GM20431 (cell line): ENCODE data around the gene DYNLL2.
"Not testable (repeated sequence)": the region's sequence is repeated elsewhere in the genome, so short reads cannot be mapped to it uniquely, and the experiment has no call there.

Experiments
- in situ Hi-C: fragments of 300-500 bp; cut with MseI, MboI; formaldehyde crosslinking; loops from one replicate; pipeline ENCODE4 v1.15.0; 2020; ENCODE audit warnings: low sequenced_read_pairs; ENCODE audit not compliant: unreplicated experiment

Gene DYNLL2

DNA sequence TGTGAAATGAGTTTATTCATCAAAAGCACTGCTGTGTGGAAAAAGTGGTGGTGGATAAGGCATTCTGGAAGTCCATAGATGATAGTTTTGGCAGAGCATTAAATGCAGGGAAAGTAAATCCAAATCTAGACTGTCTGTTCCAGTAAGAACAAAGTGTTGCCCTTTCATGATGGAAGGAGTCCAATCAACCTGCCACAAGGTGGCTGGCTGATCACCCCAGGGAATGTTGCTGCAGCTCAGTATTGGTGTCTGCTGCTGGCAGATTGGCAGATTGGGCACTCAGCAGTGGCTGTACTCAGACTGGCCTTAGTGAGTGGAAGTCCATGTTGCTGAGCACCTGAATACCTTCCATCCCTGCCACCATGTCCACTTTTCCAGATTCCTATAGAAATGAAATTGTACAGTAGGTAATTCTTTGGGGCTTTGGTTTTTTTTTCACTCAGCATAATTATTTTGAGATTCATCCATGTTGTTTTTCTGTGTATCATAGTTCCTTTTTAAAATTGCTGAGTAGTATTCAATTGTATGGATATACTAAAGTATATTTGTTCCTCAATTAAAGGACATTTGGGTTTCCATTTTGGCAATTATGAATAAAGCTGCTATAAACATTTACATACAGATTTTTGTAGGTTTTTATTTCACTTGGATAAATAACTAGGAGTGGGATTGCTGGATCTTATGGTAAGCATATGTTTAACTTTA lies 14.3 kb downstream of the DYNLL2 start:
- in situ Hi-C loops: no loop called here

DNA sequence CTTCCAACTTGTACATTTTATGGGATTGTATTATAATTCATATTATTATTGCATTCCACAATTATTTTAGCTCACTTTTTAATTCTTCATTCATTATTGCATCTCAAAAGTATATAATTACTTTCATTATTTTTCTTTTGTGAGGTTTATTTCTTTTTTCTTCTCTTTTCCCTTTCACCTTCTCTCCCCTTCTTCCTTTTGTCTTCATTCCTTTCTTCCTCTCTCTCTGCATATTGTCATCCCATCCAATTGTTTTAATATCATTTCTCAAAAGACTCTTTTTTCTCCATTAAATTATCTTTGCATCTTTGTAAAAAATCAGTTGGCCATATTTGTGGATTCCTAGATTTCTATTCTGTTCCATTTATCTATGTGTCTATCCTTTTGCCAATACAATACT lies 17.3 kb downstream of the DYNLL2 start:
- in situ Hi-C loops: no loop called here

DNA sequence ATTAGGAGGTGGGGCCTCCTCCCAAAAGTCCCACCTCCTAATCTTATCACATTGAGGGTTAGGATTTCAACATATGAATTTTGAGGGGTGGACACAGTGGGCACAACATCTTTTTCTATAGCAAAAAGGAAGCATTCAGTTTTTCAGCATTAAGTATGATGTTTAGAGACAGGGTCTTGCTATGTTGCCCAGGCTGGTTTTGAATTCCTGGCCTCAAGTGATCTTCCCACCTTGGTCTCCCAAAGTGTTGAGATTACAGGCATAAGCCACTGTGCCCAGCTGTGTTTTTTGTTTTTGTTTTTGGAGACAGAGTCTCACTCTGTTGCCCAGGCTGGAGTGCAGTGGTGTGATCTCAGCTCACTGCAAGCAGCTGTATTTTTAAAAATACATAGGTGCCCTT lies 18.7 kb downstream of the DYNLL2 start:
- in situ Hi-C loops: not testable (repeated sequence)

DNA sequence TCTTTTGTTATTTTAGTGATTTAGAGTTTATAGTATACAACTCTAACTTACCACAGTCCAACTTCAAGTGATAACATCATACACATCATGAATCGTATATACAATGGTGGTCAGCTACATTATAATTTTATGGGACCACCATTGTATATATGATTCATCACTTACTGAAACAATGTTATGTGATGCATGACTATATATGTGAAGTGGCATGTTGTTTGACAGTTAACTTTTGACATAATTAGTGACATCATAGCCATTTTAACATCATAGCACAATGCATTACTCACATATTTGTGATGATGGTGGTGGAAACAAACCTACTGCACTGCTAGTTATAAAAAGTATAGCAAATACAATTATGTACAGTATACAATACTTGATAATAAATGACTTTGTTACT lies 21.9 kb downstream of the DYNLL2 start:
- in situ Hi-C loops: no loop called here

DNA sequence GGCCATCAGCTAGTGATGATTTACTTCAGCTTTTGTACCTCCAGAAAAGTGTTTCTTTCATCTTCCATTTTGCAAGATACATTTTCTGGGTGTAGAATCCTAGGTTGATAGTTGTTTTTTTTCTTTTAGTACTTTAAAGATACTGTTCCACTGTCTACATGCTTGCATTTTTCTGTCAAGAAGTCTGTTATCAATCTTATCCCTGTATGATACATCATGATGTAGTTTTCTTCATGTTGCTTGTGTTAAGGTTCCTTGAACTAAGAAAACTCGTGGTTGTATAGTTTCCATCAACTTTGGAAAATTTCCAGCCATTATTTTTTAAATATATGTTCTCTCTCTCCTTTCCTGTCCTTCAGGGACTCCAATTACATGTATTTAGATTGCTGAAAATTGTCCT lies 24.1 kb downstream of the DYNLL2 start:
- in situ Hi-C loops: no loop called here

DNA sequence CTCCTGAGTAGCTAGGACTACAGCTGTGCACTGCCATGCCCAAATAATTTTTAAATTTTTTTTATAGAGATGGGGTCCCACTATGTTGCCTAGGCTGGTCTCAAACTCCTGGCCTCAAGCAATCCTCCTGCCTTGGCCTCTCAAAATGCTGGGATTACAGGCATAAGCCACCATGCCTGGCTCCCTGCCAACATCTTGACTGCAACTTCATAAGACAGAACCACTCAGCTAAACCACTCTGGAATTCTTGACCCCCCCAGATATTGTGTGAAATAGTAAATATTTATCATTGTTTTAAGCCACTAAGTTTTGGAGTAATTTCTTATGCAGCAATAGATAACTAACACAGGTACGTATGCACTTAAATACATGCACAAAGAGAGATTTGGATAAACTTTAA lies 26.0 kb downstream of the DYNLL2 start:
- in situ Hi-C loops: no loop called here

DNA sequence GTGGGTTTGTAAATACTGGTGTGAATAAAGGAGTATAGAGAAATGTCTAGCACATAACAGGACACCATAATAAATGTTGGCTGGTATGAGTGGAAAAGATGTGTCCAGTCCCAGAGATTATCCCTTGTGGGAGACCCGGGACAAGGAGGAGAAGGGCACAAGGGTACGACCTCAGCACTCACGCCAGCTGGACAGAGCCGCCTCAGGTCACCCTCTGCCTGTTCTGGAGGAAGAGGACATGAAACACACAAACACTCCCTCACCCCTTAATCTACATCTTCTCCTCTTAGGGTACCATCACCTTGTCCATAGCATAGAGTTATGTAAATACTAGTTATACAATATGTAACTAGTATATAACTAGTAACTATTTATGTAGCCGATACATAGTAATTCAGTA lies 26.8 kb downstream of the DYNLL2 start:
- in situ Hi-C loops: loop anchor here (10.0 kb wide), 1 partner anchor 255 kb away; the partner anchor contains the start of gene MRPS23

DNA sequence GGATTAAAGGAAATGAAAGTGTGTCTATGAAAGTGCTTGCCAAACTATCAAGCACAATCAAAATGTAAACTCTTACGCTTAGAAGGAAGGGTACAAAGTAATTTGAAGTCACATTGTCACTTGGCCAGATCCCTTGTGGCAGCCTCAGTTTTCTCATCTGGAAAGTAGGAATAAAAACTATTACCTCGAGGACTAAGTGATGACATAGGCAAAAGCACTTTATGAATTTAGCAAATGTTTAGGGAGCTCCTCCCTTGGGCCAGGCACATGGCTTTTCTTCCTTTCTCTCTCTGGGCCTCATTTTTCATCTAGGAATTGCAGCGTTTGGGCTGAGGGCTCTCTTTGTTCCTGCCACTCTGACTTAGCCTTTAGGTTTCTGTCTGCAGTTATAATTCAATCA lies 28.5 kb downstream of the DYNLL2 start:
- in situ Hi-C loops: loop anchor here (10.0 kb wide), 1 partner anchor 257 kb away; the partner anchor contains the start of gene MRPS23

DNA sequence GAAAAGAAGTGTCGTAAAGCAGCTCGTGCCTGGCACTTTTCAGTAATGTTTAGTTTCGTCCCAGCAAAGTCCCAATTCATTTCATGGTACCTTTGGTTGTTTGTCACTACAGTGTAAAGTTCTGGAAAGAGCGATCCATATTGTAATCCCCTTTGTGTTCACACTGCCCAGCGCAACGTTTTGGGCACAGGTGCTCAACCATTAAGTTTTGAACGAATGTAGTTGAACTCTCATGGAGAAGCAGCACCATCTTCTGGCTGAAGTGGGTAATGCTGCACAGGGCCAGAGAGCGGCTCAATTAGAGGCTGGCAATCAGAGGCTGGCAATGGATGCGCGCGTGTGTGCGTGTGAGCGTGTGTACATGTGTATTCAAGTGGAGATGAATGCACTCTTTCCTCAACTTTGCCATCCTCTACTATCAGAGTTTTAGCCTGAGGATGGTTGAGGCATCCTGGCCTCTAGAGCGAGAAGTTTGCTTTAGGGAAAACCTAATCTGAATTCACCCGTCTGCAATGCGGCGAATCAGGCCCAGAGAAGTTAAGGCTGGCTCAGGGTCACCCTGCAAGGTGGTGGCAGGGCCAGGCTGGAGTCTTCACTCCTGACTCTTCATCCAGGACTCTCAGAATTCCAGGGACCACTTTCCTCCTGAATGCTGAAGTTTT lies 29.9 kb downstream of the DYNLL2 start:
- in situ Hi-C loops: loop anchor here (10.0 kb wide), 1 partner anchor 258 kb away; the partner anchor contains the start of gene MRPS23

DNA sequence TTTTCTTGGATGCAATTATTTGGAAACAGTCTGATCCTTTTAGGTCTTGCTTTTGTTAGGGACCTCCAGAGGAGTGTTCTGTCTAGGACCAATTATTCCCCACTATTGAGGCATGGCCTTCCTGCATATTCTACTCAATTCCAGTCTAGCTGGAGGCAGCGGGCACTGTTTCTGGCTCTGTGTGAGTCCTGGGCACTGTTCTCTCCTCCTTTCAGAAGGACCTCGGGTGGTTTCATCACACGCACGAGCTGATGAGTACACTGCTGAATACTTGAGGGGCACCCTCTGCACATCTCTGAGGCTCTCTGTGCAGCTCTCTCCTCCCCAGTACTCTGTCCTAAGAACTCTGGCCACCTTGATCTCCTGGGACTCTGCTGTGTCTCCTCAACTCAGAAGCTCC lies 30.7 kb downstream of the DYNLL2 start:
- in situ Hi-C loops: loop anchor here (10.0 kb wide), 1 partner anchor 259 kb away; the partner anchor contains the start of gene MRPS23

DNA sequence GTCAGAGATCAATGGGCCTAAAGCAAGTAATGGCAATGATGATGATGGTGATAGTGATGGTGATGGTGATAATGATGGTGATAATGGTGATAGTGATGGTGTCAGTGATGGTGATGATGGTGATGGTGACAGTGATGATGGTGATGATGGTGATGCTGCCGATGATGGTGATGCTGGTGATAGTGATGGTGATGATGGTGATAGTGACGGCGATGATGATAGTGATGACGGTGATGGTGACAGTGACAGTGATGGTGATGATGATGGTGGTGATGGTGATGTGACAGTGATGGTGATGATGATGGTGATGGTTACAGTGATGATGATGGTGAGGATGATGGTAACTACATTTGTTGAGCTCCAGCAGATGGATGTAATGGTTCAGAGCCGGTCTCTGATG lies 34.2 kb downstream of the DYNLL2 start:
- in situ Hi-C loops: loop anchor here (10.0 kb wide), 1 partner anchor 263 kb away; the partner anchor contains the start of gene MRPS23

DNA sequence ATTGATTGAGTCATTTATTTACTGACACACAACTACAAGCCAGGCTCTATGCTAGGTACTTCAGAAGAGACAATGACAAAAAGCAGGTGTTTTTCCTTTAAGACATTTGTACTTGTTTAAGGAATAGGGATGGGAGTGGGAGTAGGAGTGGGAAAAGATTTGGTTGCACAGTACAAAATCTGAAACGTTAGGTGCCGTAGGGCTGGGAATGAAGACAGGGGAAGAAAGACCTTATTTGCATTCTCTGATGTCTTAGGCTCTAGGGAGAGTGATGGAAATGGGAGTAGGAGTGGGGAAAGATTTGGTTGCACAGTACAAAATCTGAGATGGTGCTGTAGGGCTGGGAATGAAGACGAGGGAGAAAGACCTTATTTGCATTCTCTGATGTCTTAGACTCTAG lies 36.3 kb downstream of the DYNLL2 start:
- in situ Hi-C loops: loop anchor here (10.0 kb wide), 1 partner anchor 265 kb away; the partner anchor contains the start of gene MRPS23

DNA sequence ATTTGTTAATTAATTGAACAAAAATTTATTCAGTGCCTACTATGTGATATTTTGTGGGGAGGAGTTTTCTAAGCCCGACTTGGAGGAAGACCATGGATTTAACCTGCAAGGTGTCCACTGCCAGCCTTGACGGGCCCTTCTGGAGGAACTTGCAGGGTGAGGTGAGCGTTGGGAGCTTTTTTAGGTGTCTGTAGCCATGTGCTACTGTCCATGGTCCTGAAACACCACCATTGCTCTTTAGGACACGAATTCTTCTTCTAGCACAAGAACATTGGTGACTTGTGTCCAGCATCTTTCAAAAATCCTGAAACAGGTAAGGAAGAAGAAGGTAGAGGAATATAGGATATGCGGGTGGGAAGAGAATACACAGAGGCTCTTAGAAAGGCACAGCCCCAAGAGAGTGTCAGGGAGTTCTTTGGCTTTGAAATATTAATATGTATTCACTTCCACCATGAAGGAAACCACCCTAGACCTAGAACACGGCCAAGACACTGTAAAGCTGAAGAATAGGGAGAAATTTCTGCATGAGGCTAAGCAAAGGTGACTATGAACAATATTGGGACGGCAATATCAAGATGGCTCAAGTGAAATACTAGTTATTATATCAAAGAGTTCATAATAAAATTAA lies 37.1 kb downstream of the DYNLL2 start:
- in situ Hi-C loops: no loop called here

DNA sequence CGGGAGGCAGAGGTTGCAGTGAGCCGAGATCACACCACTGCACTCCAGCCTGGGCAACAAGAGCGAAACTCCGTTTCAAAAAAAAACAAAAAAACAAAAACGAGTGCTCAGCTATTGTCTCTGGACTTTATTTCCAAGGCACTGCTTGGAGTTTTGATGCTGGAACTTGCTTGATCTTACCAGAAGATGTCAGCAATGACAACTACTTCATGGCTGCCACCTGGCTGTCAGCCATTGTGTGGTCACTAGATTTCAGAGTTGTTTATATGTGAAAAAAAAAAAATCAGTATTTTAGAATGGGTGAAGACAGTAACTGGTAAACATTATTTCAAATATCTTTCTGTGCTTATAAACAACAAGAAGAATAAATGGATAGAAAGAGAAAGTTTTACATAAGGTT lies 38.7 kb downstream of the DYNLL2 start:
- in situ Hi-C loops: no loop called here

DNA sequence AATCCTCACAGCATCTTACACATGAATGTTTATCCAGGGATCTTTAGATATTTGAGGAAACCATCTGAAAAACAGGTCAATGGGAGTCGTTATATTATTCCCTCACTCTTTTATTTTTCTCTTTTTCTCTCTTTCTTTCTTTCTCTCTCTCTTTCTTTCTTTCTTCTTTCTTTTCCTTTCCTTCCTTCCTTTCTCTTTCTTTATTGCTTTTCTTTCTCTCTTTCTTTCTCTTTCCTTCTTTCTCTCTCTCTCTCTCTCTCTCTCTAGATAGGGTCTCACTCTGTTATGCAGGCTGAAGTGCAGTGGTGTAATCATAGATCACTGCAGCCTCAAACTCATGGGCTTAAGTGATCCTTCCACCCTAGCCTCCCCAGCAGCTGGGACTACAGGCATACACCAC lies 44.6 kb downstream of the DYNLL2 start:
- in situ Hi-C loops: no loop called here

DNA sequence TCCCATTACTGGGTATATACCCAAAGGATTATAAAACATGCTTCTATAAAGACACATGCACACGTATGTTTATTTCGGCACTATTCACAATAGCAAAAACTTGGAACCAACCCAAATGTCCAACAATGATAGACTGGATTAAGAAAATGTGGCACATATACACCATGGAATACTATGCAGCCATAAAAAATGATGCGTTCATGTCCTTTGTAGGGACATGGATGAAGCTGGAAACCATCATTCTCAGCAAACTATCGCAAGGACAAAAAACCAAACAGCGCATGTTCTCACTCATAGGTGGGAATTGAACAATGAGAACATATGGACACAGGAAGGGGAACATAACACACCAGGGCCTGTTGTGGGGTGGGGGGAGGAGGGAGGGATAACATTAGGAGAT lies 49.5 kb downstream of the DYNLL2 start:
- in situ Hi-C loops: not testable (repeated sequence)

DNA sequence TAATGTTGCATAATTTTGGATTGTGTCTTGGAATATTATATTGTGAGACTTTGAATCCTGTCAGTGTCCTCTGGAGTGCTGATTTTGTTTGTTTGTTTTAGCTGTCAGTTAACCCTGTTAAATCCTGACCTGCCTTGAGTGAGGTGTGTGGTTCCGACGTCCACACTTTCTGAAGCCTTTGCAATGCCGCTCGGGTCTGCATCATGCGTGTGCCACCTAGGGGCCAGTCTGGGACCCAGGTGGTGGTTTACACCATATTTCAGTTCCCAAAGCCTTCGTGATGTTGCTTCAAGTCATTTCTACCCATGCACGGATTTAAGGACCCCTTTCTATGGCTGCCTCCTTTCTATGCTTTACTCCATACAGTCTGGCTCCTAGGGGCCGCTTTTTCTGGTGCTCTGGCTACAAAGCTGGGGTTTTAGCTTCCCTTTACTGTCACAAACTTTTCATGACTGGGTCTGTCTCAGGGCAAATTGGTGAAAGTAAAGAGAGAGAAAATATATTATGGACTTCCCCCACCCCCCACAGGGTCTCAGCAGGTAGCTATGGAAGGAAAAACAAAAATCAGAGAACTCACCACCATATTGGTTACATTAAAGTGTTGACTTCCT lies 53.6 kb downstream of the DYNLL2 start:
- in situ Hi-C loops: no loop called here

DNA sequence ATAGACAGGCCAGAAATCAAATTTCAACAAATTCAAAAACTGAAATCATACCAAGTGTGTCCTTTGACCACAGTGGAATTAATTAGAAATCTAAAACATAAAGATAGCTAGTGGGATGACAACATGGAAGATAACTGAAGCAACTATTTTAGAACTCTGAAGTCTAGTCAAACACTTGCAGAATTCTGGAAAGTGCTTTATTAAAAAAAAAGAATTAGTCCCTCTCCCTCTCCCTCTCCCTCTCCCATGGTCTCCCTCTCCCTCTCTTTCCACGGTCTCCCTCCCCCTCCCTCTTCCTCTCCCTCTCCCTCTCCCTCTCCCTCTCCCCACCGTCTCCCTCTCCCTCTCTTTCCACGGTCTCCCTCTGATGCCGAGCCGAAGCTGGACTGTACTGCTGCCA lies 58.3 kb downstream of the DYNLL2 start:
- in situ Hi-C loops: no loop called here

DNA sequence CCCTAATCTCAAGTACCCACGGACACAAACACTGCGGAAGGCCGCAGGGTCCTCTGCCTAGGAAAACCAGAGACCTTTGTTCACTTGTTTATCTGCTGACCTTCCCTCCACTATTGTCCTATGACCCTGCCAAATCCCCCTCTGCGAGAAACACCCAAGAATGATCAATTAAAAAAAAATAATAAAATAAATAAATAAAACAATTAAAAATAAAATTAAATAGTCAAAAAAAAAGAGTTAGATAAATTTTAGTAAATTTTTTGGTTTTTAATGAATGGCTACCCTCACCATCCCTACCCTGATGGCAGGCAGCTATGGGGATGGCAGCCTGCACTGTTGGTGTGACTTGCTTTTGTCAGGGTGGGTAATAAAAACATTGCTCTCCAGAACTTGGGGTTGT lies 60.1 kb downstream of the DYNLL2 start:
- in situ Hi-C loops: not testable (repeated sequence)

DNA sequence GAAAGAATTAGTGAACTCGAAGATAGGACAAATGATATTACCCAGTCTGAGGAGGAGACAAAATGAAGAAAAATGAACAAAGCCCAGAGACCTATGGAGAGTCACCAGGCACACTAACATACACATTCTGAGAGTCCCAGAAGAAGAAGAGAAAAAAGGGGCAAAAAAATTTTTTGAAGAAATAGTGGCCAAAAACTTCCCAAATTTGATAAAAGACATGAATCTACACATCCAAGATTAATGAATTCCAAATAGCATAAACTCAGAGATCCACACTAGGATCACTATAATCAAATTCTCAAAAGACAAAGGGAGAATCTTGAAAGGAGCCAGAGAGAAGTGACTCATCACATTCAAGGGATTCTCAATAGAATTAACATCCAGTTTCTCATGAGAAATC lies 61.6 kb downstream of the DYNLL2 start:
- in situ Hi-C loops: no loop called here
